Measurements from ENCODE around the gene LIMCH1. TPM values are rescaled to one million over a fixed set of nuclear protein-coding genes. Genes with fewer than 3 reads are reported as not detected.
"Not testable (repeated sequence)": the region's sequence is repeated elsewhere in the genome, so short reads cannot be mapped to it uniquely, and the experiment has no call there.

The LIMCH1 gene
- total and polyA plus RNA-seq, 2 of the 8 experiments (the other 6 are each of a cell fraction or from before 2014, with no cell fraction given), result 2.7 to 3.0 TPM

GRCh38 chr4:41647383-41647782 is 109.4 kb downstream of the LIMCH1 start (continued):
- TF ChIP-seq JUND (IDR thresholded peaks at IDR 0.05; ENCODE audit: low read length), result no peak
- no peak for TF ChIP-seq ATF3 (IDR thresholded peaks at IDR 0.05; ENCODE audit: insufficient read depth, low read depth, low read length)
- TF ChIP-seq SRF (IDR thresholded peaks at IDR 0.05; ENCODE audit: low read depth, low read length), result no peak
- TF ChIP-seq CBX8 (IDR thresholded peaks at IDR 0.05; ENCODE audit: borderline replicate concordance, low read depth, low read length), result no peak
- no peak for TF ChIP-seq CTBP2 (IDR thresholded peaks at IDR 0.05; ENCODE audit: borderline replicate concordance, insufficient read depth, insufficient read length, low read length)

- H4K20me1 ChIP-seq (replicated peaks in 1 of 2; ENCODE audit: control insufficient read depth in 1 of 2, insufficient read depth in 2 of 2, low read length in 2 of 2); H2BK12ac ChIP-seq (ENCODE audit: low read depth, low read length); H3K79me2 ChIP-seq (ENCODE audit: control insufficient read depth in 1 of 2, insufficient read depth in 2 of 2, low read length in 2 of 2); H2BK15ac ChIP-seq (ENCODE audit: low read length); H3K4me3 ChIP-seq (ENCODE audit: extremely low read depth in 1 of 4, insufficient read depth in 2 of 4, low read depth in 3 of 4, low read length in 4 of 4); H3K4ac ChIP-seq (replicated peaks; ENCODE audit: insufficient read length, low read depth, low read length); H3K9me3 ChIP-seq (ENCODE audit: insufficient read depth in 2 of 2, low read depth in 1 of 2, low read length in 1 of 2); H3K18ac ChIP-seq (ENCODE audit: extremely low read depth, low read length); H2AFZ ChIP-seq (ENCODE audit: low read length); H3K9ac ChIP-seq (replicated peaks in 1 of 4; ENCODE audit: extremely low read depth in 1 of 4, low read depth in 3 of 4, low read length in 3 of 4); H3K56ac ChIP-seq (replicated peaks; ENCODE audit: insufficient read length, low read depth, low read length); H2AK5ac ChIP-seq (ENCODE audit: low read depth, low read length); H3K23ac ChIP-seq (ENCODE audit: insufficient read length); H3K4me1 ChIP-seq (replicated peaks in 1 of 4; ENCODE audit: control insufficient read depth in 3 of 4, insufficient read depth in 4 of 4, low read length in 3 of 4); H2BK120ac ChIP-seq (replicated peaks; ENCODE audit: low read depth, low read length); H4K91ac ChIP-seq (replicated peaks; ENCODE audit: insufficient read length, low read length); H3K4me2 ChIP-seq (ENCODE audit: insufficient read depth in 1 of 2, low read depth in 2 of 2, low read length in 2 of 2); H4K5ac ChIP-seq (ENCODE audit: insufficient read length, low read depth, low read length); H3K23me2 ChIP-seq (ENCODE audit: low read depth, low read length); H3K27me3 ChIP-seq (replicated peaks in 1 of 4; ENCODE audit: control insufficient read depth in 3 of 4, extremely low read depth in 1 of 4, insufficient read depth in 3 of 4, low read length in 3 of 4); H3K27ac ChIP-seq (ENCODE audit: low read depth, low read length); H2BK20ac ChIP-seq (ENCODE audit: low read length); H3K79me1 ChIP-seq (ENCODE audit: low read depth, low read length); FAIRE-seq; DNase-seq (ENCODE audit: low read depth in 1 of 2, low spot score in 2 of 2); POLR2A ChIA-PET (ENCODE audit: partially characterized antibody); H4K8ac ChIP-seq (ENCODE audit: extremely low read depth, insufficient read depth, low read length); H2BK5ac ChIP-seq (ENCODE audit: low read depth, low read length); H3K14ac ChIP-seq (ENCODE audit: insufficient read length); H3K36me3 ChIP-seq (ENCODE audit: control insufficient read depth in 2 of 4, insufficient read depth in 4 of 4, low read length in 3 of 4): not testable (repeated sequence)
- CTCF ChIA-PET (ENCODE audit: partially characterized antibody), result interaction anchor here (1.5 to 5.7 kb wide), 3 partner anchors 11 to 371 kb away, joined by 6 to 28 read pairs (median 7); no protein-coding TSS in a partner anchor
Measured at GRCh38 chr4:41651150-41651549, 113.2 kb downstream of the LIMCH1 start.
